K562 (cell line): ENCODE results near the gene SDK1. TPM values are rescaled to one million over a fixed set of nuclear protein-coding genes. Genes with fewer than 3 reads are reported as not detected.

ENCODE experiments used
- ATAC-seq: fragments of 200-7000 bp; cut with Tn5 transposase; 3 replicates; pipeline ENCODE4 v1.9.1; 2020; ENCODE audit warnings: moderate library complexity
- BruUV-seq: library from RNA; stranded (reverse); fragments of 400-500 nt; replicated peaks from 2 replicates; lab custom pipeline; 2021; lab: Mats Ljungman, UMichigan
- CTCF ChIA-PET: fragments of 300-600 bp; formaldehyde crosslinking; extraction: SDS; loops from one replicate; lab custom pipeline; 2021; ENCODE audit warnings: low intra/inter-chr PET ratio; lab: Yijun Ruan, JAX
- POLR2A ChIA-PET: fragments of 300-600, 350-650 bp; sonication (Branson Sonifier 250); formaldehyde crosslinking; extraction: SDS; loops from one replicate; lab custom pipeline; 2021; ENCODE audit warnings: antibody characterized with exemption, inconsistent platforms; lab: Yijun Ruan, JAX
- DNase-seq, 4 experiments: peaks; one replicate each; pipeline versions ENCODE4 v3.0.0 to v3.0.0-alpha.2; 2011 to 2018; ENCODE audit warnings: low spot score in 3 of 4, mixed read lengths in 3 of 4; ENCODE audit errors: extremely low read depth in 1 of 4
- FAIRE-seq: peaks from 2 replicates; lab custom pipeline; 2011; peaks lifted over from hg19 to GRCh38; lab: Jason Lieb, UNC
- H2AFZ ChIP-seq: 2 replicates; pipeline ENCODE4 v1.6.0; 2011; ENCODE audit warnings: low read depth, low read length, control low read depth, inconsistent platforms
- H3K27ac ChIP-seq: fragments of 200-600 bp; 3 replicates; pipeline ENCODE4 v1.8.0; 2011; ENCODE audit warnings: low read depth, mild to moderate bottlenecking, control low read depth, inconsistent platforms, low read length, moderate library complexity, mixed read lengths; ENCODE audit errors: extremely low read depth
- H3K27me3 ChIP-seq, 2 experiments: fragments of 300-600 bp in 1 of 2; 2 replicates in 1 of 2; 3 replicates in 1 of 2; pipeline versions ENCODE4 v1.6.0 to v1.8.0; 2011; ENCODE audit warnings: inconsistent platforms in 2 of 2, low read length in 2 of 2, mild to moderate bottlenecking in 1 of 2, mixed read lengths in 1 of 2, moderate library complexity in 1 of 2; ENCODE audit not compliant: control insufficient read depth in 2 of 2, insufficient read depth in 2 of 2
- H3K36me3 ChIP-seq: fragments of 300-600 bp; 3 replicates; pipeline ENCODE4 v1.8.0; 2011; ENCODE audit warnings: mild to moderate bottlenecking, low read length, inconsistent platforms; ENCODE audit not compliant: control insufficient read depth, insufficient read depth
- H3K4me1 ChIP-seq, 2 experiments: fragments of 200-600 bp in 1 of 2; replicated peaks in 1 of 2; 2 replicates in 1 of 2; 3 replicates in 1 of 2; pipeline versions ENCODE4 v1.5.1 to v1.8.0; 2011; ENCODE audit warnings: inconsistent platforms in 2 of 2, low read length in 2 of 2, mild to moderate bottlenecking in 1 of 2, mixed read lengths in 1 of 2, moderate library complexity in 1 of 2; ENCODE audit not compliant: control insufficient read depth in 2 of 2, insufficient read depth in 2 of 2
- H3K4me2 ChIP-seq: 2 replicates; pipeline ENCODE4 v1.6.1; 2011; ENCODE audit warnings: low read length, control low read depth, inconsistent platforms, mixed read lengths; ENCODE audit not compliant: insufficient read depth
- H3K4me3 ChIP-seq: fragments of 200-600 bp; sonication (generic), shearing (Covaris generic); 2 replicates; pipeline ENCODE4 v1.5.1; 2016; ENCODE audit warnings: control low read depth, inconsistent platforms
- H3K79me2 ChIP-seq: fragments of 200-600 bp; 3 replicates; pipeline ENCODE4 v1.8.0; 2011; ENCODE audit warnings: low read length, inconsistent platforms; ENCODE audit not compliant: control insufficient read depth, insufficient read depth
- H3K9ac ChIP-seq, 2 experiments: 2 replicates each; pipeline versions ENCODE4 v1.6.0 to v1.6.1; 2011; ENCODE audit warnings: low read depth in 2 of 2, low read length in 2 of 2, control low read depth in 1 of 2, inconsistent platforms in 1 of 2, mild to moderate bottlenecking in 1 of 2, mixed read lengths in 1 of 2; ENCODE audit not compliant: insufficient read depth in 1 of 2
- H3K9me1 ChIP-seq: one replicate; pipeline ENCODE4 v1.6.0; 2011; ENCODE audit warnings: inconsistent platforms, mild to moderate bottlenecking, low read length, moderate library complexity; ENCODE audit not compliant: control insufficient read depth, insufficient read depth
- H3K9me3 ChIP-seq: replicated peaks from 2 replicates; pipeline ENCODE4 v1.5.1; 2011; ENCODE audit warnings: low read depth, low read length, inconsistent platforms; ENCODE audit not compliant: control insufficient read depth, insufficient read depth
- H4K20me1 ChIP-seq: replicated peaks from 2 replicates; pipeline ENCODE4 v1.6.1; 2011; ENCODE audit warnings: low read length, inconsistent platforms, mixed read lengths; ENCODE audit not compliant: control insufficient read depth, insufficient read depth
- E2F3 ChIP-seq: fragments of 250-450 bp; sonication (Bioruptor Pico); IDR thresholded peaks from 2 replicates; pipeline ENCODE4 v1.4.0; 2020; ENCODE audit warnings: mild to moderate bottlenecking
- GATAD2A ChIP-seq: fragments of 450-650 bp; IDR thresholded peaks from 2 replicates; pipeline ENCODE4 v1.6.1; 2017
- HDAC1 ChIP-seq, 2 experiments: fragments of 450-650 bp; IDR thresholded peaks; 2 replicates each; pipeline ENCODE4 v1.6.1; 2016 to 2017; ENCODE audit warnings: inconsistent platforms in 1 of 2, mild to moderate bottlenecking in 1 of 2, moderate library complexity in 1 of 2
- HDGF ChIP-seq: fragments of 450-650 bp; IDR thresholded peaks from 2 replicates; pipeline ENCODE4 v1.6.1; 2016
- HMGN3 ChIP-seq: IDR thresholded peaks from 2 replicates; pipeline ENCODE4 v1.6.1; 2011; ENCODE audit warnings: borderline replicate concordance, low read depth, mild to moderate bottlenecking, mixed read lengths, low read length; ENCODE audit not compliant: insufficient read length; ENCODE audit errors: extremely low read depth
- IFI16 ChIP-seq: fragments of 250-450 bp; sonication (Bioruptor Pico); IDR thresholded peaks from 2 replicates; pipeline ENCODE4 v2.1.2; 2022; ENCODE audit warnings: mild to moderate bottlenecking, inconsistent platforms
- MCM5 ChIP-seq: fragments of 450-650 bp; IDR thresholded peaks from 2 replicates; pipeline ENCODE4 v1.6.1; 2016; ENCODE audit warnings: low read depth
- NBN ChIP-seq: fragments of 450-650 bp; IDR thresholded peaks from 2 replicates; pipeline ENCODE4 v1.6.1; 2016; ENCODE audit warnings: low read depth, mild to moderate bottlenecking
- NR2C1 ChIP-seq, 2 experiments: fragments of 450-650 bp; IDR thresholded peaks; 2 replicates each; pipeline ENCODE4 v1.6.1; 2017; ENCODE audit warnings: mild to moderate bottlenecking in 2 of 2, antibody characterized with exemption in 1 of 2, inconsistent platforms in 1 of 2, missing compliant biosample characterization in 1 of 2, missing genetic modification characterization in 1 of 2
- RBM22 ChIP-seq: fragments of 200-400 bp; formaldehyde crosslinking; IDR thresholded peaks from 2 replicates; pipeline ENCODE4 v1.6.1; 2018; ENCODE audit warnings: low read length, low read depth; ENCODE audit not compliant: poor library complexity, severe bottlenecking
- TAF9B ChIP-seq: fragments of 450-650 bp; IDR thresholded peaks from 2 replicates; pipeline ENCODE4 v1.6.1; 2018; ENCODE audit warnings: mild to moderate bottlenecking; ENCODE audit not compliant: partially characterized antibody
- ZNF77 ChIP-seq: fragments of 250-450 bp; sonication (Bioruptor Pico); IDR thresholded peaks from 2 replicates; pipeline ENCODE4 v1.5.0; 2020
- WGBS: fragments of 100-300 bp; shearing (Covaris generic); methylation state at CpG from one replicate; pipeline ENCODE4 v1.1.6; 2016; ENCODE audit warnings: low coverage, mixed read lengths; ENCODE audit not compliant: insufficient coverage; ENCODE audit errors: missing lambda C conversion rate; 5-methylcytosine and 5-hydroxymethylcytosine counted together
- in situ Hi-C: fragments of 300-500 bp; cut with MboI; formaldehyde crosslinking; loops from 4 replicates; pipeline ENCODE4 v1.15.0; 2018; ENCODE audit warnings: inconsistent platforms, mixed read lengths
- intact Hi-C: fragments of 100-400 bp; cut with micrococcal nuclease; formaldehyde crosslinking; loops from 2 replicates; pipeline ENCODE4 v1.14.2; 2022
- polyA plus RNA-seq, 8 experiments: library from polyadenylated mRNA; depleted of rRNA in 4 of 8; stranded (reverse) in 5 of 8; unstranded in 3 of 8; fragments of >200 nt; fragmentation: Nextera tagmentation in 2 of 8; fragmentation: Illumina TruSeq in 1 of 8; extraction: Ambion mirVana in 2 of 8; extraction: Trizol in 1 of 8; gene quantifications; 2 replicates each; pipeline versions ENCODE4 v1.2.1 to v1.2.3, GENCODE V29; 2011 to 2014; ENCODE audit warnings: inconsistent platforms in 1 of 8, missing spikeins in 1 of 8
- total RNA-seq, 7 experiments: library from RNA; depleted of rRNA in 6 of 7; stranded (reverse); fragments of >200 nt in 6 of 7; fragmentation: Illumina TruSeq in 2 of 7; extraction: Trizol in 2 of 7; gene quantifications; 2 replicates each; pipeline versions ENCODE4 v1.2.1 to v1.2.3, GENCODE V29; 2011 to 2021; ENCODE audit warnings: low replicate concordance in 1 of 7
- TF ChIP-seq, protein P1 (sequence below): sonication (generic); formaldehyde crosslinking; IDR thresholded peaks from 2 replicates; pipeline ENCODE4 v1.5.0; 2020; ENCODE audit warnings: missing genetic modification reagents

The SDK1 gene
- total and polyA plus RNA-seq, 9 of the 15 experiments (the other 6 are each of a cell fraction or from before 2014, with no cell fraction given): 0.16 TPM; not detected in 8

- no peaks in the 10 kb centered on the region for H3K36me3 ChIP-seq
- no peak for ATAC-seq
- H3K9ac ChIP-seq: no peak overlapping the region
- no peaks in the 10 kb centered on the region for H3K4me1 ChIP-seq
- no peaks in the 10 kb centered on the region for H3K79me2 ChIP-seq
- no peak overlapping the region for H3K4me3 ChIP-seq
- no peak overlapping the region for H2AFZ ChIP-seq
- WGBS: under 1% methylated on average over 30 of the region's 32 CpGs
- peaks cover 26 to 59% of the 10 kb centered on the region in 2 experiments; a peak in 4 of 5 replicates for H3K27me3 ChIP-seq
- in situ Hi-C loops: no loop called here
- TF ChIP-seq MCM5 (no peak), NBN (no peak), NR2C1 (IDR thresholded peaks at IDR 0.05) (no peak), NR2C1 (tag; IDR thresholded peaks at IDR 0.05) (no peak), HDGF (no peak), GATAD2A (no peak), RBM22 (no peak), HMGN3 (no peak), ZNF77 (CRISPR knock-in tag) (no peak), HDAC1 (IDR thresholded peaks at IDR 0.05) (no peak), TAF9B (no peak), E2F3 (CRISPR knock-in tag) (no peak), IFI16 (CRISPR knock-in tag) (no peak)
- TF ChIP-seq, protein P1, sequence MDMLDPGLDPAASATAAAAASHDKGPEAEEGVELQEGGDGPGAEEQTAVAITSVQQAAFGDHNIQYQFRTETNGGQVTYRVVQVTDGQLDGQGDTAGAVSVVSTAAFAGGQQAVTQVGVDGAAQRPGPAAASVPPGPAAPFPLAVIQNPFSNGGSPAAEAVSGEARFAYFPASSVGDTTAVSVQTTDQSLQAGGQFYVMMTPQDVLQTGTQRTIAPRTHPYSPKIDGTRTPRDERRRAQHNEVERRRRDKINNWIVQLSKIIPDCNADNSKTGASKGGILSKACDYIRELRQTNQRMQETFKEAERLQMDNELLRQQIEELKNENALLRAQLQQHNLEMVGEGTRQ (CRISPR knock-in tag): no peak
- TF ChIP-seq, all 486 proteins: peak for 0
- H3K9me3 ChIP-seq: no peaks in the 10 kb centered on the region
- no peak overlapping the region for H3K4me2 ChIP-seq
- no peaks in the 10 kb centered on the region for H3K9me1 ChIP-seq
- no peak overlapping the region for H3K27ac ChIP-seq
- ChIA-PET CTCF (no interaction called here), POLR2A (interaction anchor here (0.6 kb wide), 1 partner anchor 10 kb away, joined by 3 read pairs; no protein-coding TSS in a partner anchor)
- BruUV-seq: no TSS peak
- FAIRE-seq (no peak), DNase-seq (no peak)
- no peaks in the 10 kb centered on the region; the same call in 1 of the 2 replicates for H4K20me1 ChIP-seq
- intact Hi-C loops: no loop called here
Observed at GRCh38 chr7:4214291-4215155, 913.5 kb downstream of the SDK1 start.
